Trophoblast cell (in vitro differentiated cells and primary cell): ENCODE data around the gene ZNF536.
A peak's percentile ranks its signal among the peaks of the same experiment; 100 is the strongest.

Experiments used
- DNase-seq, 2 donors: peaks; one replicate each; pipeline ENCODE4 v3.0.0-alpha.2; 2016
- H2AFZ ChIP-seq: 2 replicates; pipeline ENCODE4 v1.6.1; 2013; ENCODE audit warnings: low read length, moderate library complexity, mild to moderate bottlenecking; ENCODE audit not compliant: insufficient read depth, poor library complexity
- H2AK5ac ChIP-seq: 2 replicates; pipeline ENCODE4 v1.6.1; 2013; ENCODE audit warnings: mild to moderate bottlenecking, low read length
- H2BK120ac ChIP-seq: 2 replicates; pipeline ENCODE4 v1.6.1; 2013; ENCODE audit warnings: low read length, mild to moderate bottlenecking, moderate library complexity; ENCODE audit not compliant: insufficient read depth, poor library complexity
- H2BK12ac ChIP-seq: 2 replicates; pipeline ENCODE4 v1.6.1; 2013; ENCODE audit warnings: mild to moderate bottlenecking, low read length, moderate library complexity
- H2BK5ac ChIP-seq: 2 replicates; pipeline ENCODE4 v1.6.1; 2013; ENCODE audit warnings: low read length, low read depth, moderate library complexity, mild to moderate bottlenecking; ENCODE audit not compliant: poor library complexity
- H3K14ac ChIP-seq: 2 replicates; pipeline ENCODE4 v1.6.1; 2013; ENCODE audit warnings: mild to moderate bottlenecking, low read length
- H3K18ac ChIP-seq: 2 replicates; pipeline ENCODE4 v1.6.1; 2013; ENCODE audit warnings: mild to moderate bottlenecking, low read length
- H3K23ac ChIP-seq: 2 replicates; pipeline ENCODE4 v1.6.1; 2013; ENCODE audit warnings: low read length
- H3K27ac ChIP-seq: 2 replicates; pipeline ENCODE4 v1.5.1; 2013; ENCODE audit warnings: low read depth, mild to moderate bottlenecking, inconsistent platforms, low read length, moderate library complexity
- H3K27me3 ChIP-seq: 2 replicates; pipeline ENCODE4 v1.6.1; 2013; ENCODE audit warnings: inconsistent platforms, mild to moderate bottlenecking, low read length, moderate library complexity; ENCODE audit not compliant: insufficient read depth
- H3K36me3 ChIP-seq, 2 experiments: 1 replicate in 1 of 2; 2 replicates in 1 of 2; pipeline ENCODE4 v1.6.1; 2013; ENCODE audit warnings: low read length in 2 of 2, mild to moderate bottlenecking in 2 of 2, moderate library complexity in 1 of 2; ENCODE audit not compliant: insufficient read depth in 2 of 2, control insufficient read depth in 1 of 2
- H3K4ac ChIP-seq: 2 replicates; pipeline ENCODE4 v1.6.1; 2013; ENCODE audit warnings: low read depth, mild to moderate bottlenecking, low read length, moderate library complexity
- H3K4me1 ChIP-seq, 2 experiments: 1 replicate in 1 of 2; 2 replicates in 1 of 2; pipeline ENCODE4 v1.6.1; 2013; ENCODE audit warnings: low read length in 2 of 2, mild to moderate bottlenecking in 2 of 2, moderate library complexity in 1 of 2; ENCODE audit not compliant: insufficient read depth in 2 of 2, control insufficient read depth in 1 of 2
- H3K4me2 ChIP-seq: 2 replicates; pipeline ENCODE4 v1.6.1; 2013; ENCODE audit warnings: inconsistent platforms, mild to moderate bottlenecking, low read length, moderate library complexity
- H3K4me3 ChIP-seq: 2 replicates; pipeline ENCODE4 v1.5.1; 2013; ENCODE audit warnings: mild to moderate bottlenecking, low read depth, low read length, inconsistent platforms
- H3K79me1 ChIP-seq: one replicate; pipeline ENCODE4 v1.6.1; 2013; ENCODE audit warnings: low read length
- H3K79me2 ChIP-seq: 2 replicates; pipeline ENCODE4 v1.6.1; 2013; ENCODE audit warnings: low read length, mild to moderate bottlenecking; ENCODE audit not compliant: control insufficient read depth, insufficient read depth, poor library complexity
- H3K9ac ChIP-seq: 2 replicates; pipeline ENCODE4 v1.6.1; 2013; ENCODE audit warnings: mild to moderate bottlenecking, low read length
- H3K9me3 ChIP-seq: 2 replicates; pipeline ENCODE4 v1.6.1; 2013; ENCODE audit warnings: low read depth, mild to moderate bottlenecking, control low read depth, inconsistent platforms, low read length; ENCODE audit not compliant: insufficient read depth
- H4K12ac ChIP-seq: 2 replicates; pipeline ENCODE4 v1.6.1; 2013; ENCODE audit warnings: low read depth, mild to moderate bottlenecking, low read length, moderate library complexity
- H4K8ac ChIP-seq: 2 replicates; pipeline ENCODE4 v1.6.1; 2013; ENCODE audit warnings: low read depth, mild to moderate bottlenecking, low read length, moderate library complexity
- H4K91ac ChIP-seq: one replicate; pipeline ENCODE4 v1.6.1; 2013; ENCODE audit warnings: low read depth, mild to moderate bottlenecking, low read length, moderate library complexity
- WGBS: extraction: QIAGEN DNeasy Blood & Tissue Kit; methylation state at CpG from one replicate; pipeline ENCODE4 v1.1.7; 2013; ENCODE audit warnings: missing lambda C conversion rate; ENCODE audit not compliant: insufficient read length, insufficient coverage; ENCODE audit errors: extremely low coverage; 5-methylcytosine and 5-hydroxymethylcytosine counted together

ZNF536 gene

GRCh38 chr19:30566681-30567420 is 194.7 kb downstream of the ZNF536 start:
- no peak overlapping the region for H4K91ac ChIP-seq
- H3K9me3 ChIP-seq: peaks cover 3% of the 10 kb centered on the region
- H2AK5ac ChIP-seq: no peak overlapping the region
- H3K4me1 ChIP-seq: no peaks in the 10 kb centered on the region
- no peak overlapping the region for H2BK120ac ChIP-seq
- no peak overlapping the region for H2AFZ ChIP-seq
- WGBS: no CpG with 5 or more reads among the region's 22 CpGs
- H4K8ac ChIP-seq: no peak overlapping the region
- no peak overlapping the region for H3K18ac ChIP-seq
- H3K14ac ChIP-seq: no peak overlapping the region
- H4K12ac ChIP-seq: no peak overlapping the region
- no peak overlapping the region for H3K4ac ChIP-seq
- no peaks in the 10 kb centered on the region for H3K79me1 ChIP-seq
- no peak overlapping the region for H2BK5ac ChIP-seq
- no peak overlapping the region for H3K9ac ChIP-seq
- no peaks in the 10 kb centered on the region for H3K79me2 ChIP-seq
- H3K4me3 ChIP-seq: no peak overlapping the region
- no peaks in the 10 kb centered on the region for H3K27me3 ChIP-seq
- H3K36me3 ChIP-seq: no peaks in the 10 kb centered on the region
- no peak overlapping the region for H3K4me2 ChIP-seq
- H2BK12ac ChIP-seq: no peak overlapping the region
- no peak overlapping the region for H3K27ac ChIP-seq
- no peak for DNase-seq
- H3K23ac ChIP-seq: no peak overlapping the region

GRCh38 chr19:30567536-30568232 is 195.5 kb downstream of the ZNF536 start:
- Histone ChIP-seq H3K14ac (no peak overlapping the region), H3K4me3 (no peak overlapping the region), H2BK120ac (no peak overlapping the region), H3K79me1 (no peaks in the 10 kb centered on the region), H4K12ac (no peak overlapping the region), H3K4me1 (no peaks in the 10 kb centered on the region), H3K4ac (no peak overlapping the region), H3K79me2 (no peaks in the 10 kb centered on the region), H3K36me3 (no peaks in the 10 kb centered on the region), H3K9me3 (peaks cover 3% of the 10 kb centered on the region), H4K8ac (no peak overlapping the region), H2BK12ac (no peak overlapping the region), H3K18ac (no peak overlapping the region), H4K91ac (no peak overlapping the region), H3K27me3 (no peaks in the 10 kb centered on the region), H2AK5ac (no peak overlapping the region), H2AFZ (no peak overlapping the region), H3K4me2 (no peak overlapping the region), H3K27ac (no peak overlapping the region), H2BK5ac (no peak overlapping the region), H3K23ac (no peak overlapping the region), H3K9ac (no peak overlapping the region)
- WGBS: no CpG with 5 or more reads among the region's 15 CpGs
- DNase-seq: no peak

GRCh38 chr19:30570194-30570593 is 198.0 kb downstream of the ZNF536 start:
- Histone ChIP-seq H2AFZ (no peak overlapping the region), H3K79me2 (no peaks in the 10 kb centered on the region), H2AK5ac (no peak overlapping the region), H3K36me3 (no peaks in the 10 kb centered on the region), H3K27ac (no peak overlapping the region), H2BK12ac (no peak overlapping the region), H3K9me3 (peaks cover 2% of the 10 kb centered on the region), H3K4me1 (no peaks in the 10 kb centered on the region), H3K23ac (no peak overlapping the region), H4K91ac (no peak overlapping the region), H3K14ac (no peak overlapping the region), H2BK120ac (no peak overlapping the region), H3K4me3 (no peak overlapping the region), H3K4me2 (no peak overlapping the region), H3K4ac (no peak overlapping the region), H2BK5ac (no peak overlapping the region), H3K18ac (no peak overlapping the region), H3K79me1 (no peaks in the 10 kb centered on the region), H3K27me3 (no peaks in the 10 kb centered on the region), H4K12ac (no peak overlapping the region), H3K9ac (peak overlapping the region; percentile 26), H4K8ac (no peak overlapping the region)
- WGBS: no CpG with 5 or more reads among the region's 14 CpGs
- DNase-seq: no peak

GRCh38 chr19:30577551-30578105 is 205.4 kb downstream of the ZNF536 start:
- WGBS: no CpG with 5 or more reads among the region's 6 CpGs

More at GRCh38 chr19:30577551-30578105, 205.4 kb downstream of the ZNF536 start:
- Histone ChIP-seq H3K18ac (no peak overlapping the region), H3K4me2 (no peak overlapping the region), H3K27ac (no peak overlapping the region), H3K9me3 (peaks cover 2% of the 10 kb centered on the region), H2BK12ac (no peak overlapping the region), H2AK5ac (no peak overlapping the region), H3K79me1 (no peaks in the 10 kb centered on the region), H3K23ac (no peak overlapping the region), H2BK120ac (no peak overlapping the region), H3K79me2 (no peaks in the 10 kb centered on the region), H3K14ac (no peak overlapping the region), H4K8ac (no peak overlapping the region), H3K4me3 (no peak overlapping the region), H3K36me3 (no peaks in the 10 kb centered on the region), H2AFZ (no peak overlapping the region), H4K12ac (no peak overlapping the region), H3K4me1 (no peaks in the 10 kb centered on the region), H2BK5ac (no peak overlapping the region), H3K4ac (no peak overlapping the region), H3K9ac (no peak overlapping the region), H3K27me3 (no peaks in the 10 kb centered on the region), H4K91ac (no peak overlapping the region)
- DNase-seq: no peak
